Right lobe of liver (tissue), 6 donors: ENCODE measurements around the gene BLTP3B. TPM values are rescaled to one million over a fixed set of nuclear protein-coding genes. Genes with fewer than 3 reads are reported as not detected.

Experiments used
- ATAC-seq, 4 donors: fragments of 200-7000 bp; cut with Tn5 transposase; one replicate each; pipeline ENCODE4 v1.9.1; 2020; ENCODE audit warnings: mild to moderate bottlenecking in 4 of 4, moderate library complexity in 4 of 4
- DNase-seq, 3 donors: peaks; one replicate each; pipeline ENCODE4 v3.0.0-alpha.2; 2020
- H3K27ac ChIP-seq, 3 donors: fragments of 200-600 bp; one replicate each; pipeline ENCODE4 v1.8.0; 2022
- H3K27me3 ChIP-seq, 2 donors: fragments of 200-600 bp; one replicate each; pipeline ENCODE4 v1.8.0; 2022
- H3K36me3 ChIP-seq, 4 donors: fragments of 200-600 bp; sonication (generic) in 1 of 4; one replicate each; pipeline versions ENCODE4 v1.5.1 to v1.8.0; 2017 to 2022; ENCODE audit warnings: control low read depth in 1 of 4
- H3K4me1 ChIP-seq, 4 donors: fragments of 200-600 bp; sonication (generic) in 1 of 4; one replicate each; pipeline versions ENCODE4 v1.5.1 to v1.8.0; 2017 to 2022; ENCODE audit warnings: control low read depth in 1 of 4
- H3K4me3 ChIP-seq, 3 donors: fragments of 200-600 bp; one replicate each; pipeline ENCODE4 v1.8.0; 2022
- H3K9me3 ChIP-seq, 4 donors: fragments of 200-600 bp; sonication (generic) in 1 of 4; one replicate each; pipeline versions ENCODE4 v1.5.1 to v1.8.0; 2017 to 2022; ENCODE audit warnings: control low read depth in 1 of 4
- POLR2A ChIP-seq: fragments of 450-650 bp; IDR thresholded peaks from one replicate; pipeline ENCODE4 v1.6.1; 2017; ENCODE audit warnings: antibody characterized with exemption, mild to moderate bottlenecking
- WGBS: methylation state at CpG from one replicate; pipeline ENCODE4 v1.1.6; 2018; ENCODE audit warnings: low coverage, low lambda C conversion rate; ENCODE audit not compliant: insufficient coverage; ENCODE audit errors: missing lambda C conversion rate; 5-methylcytosine and 5-hydroxymethylcytosine counted together
- intact Hi-C, 2 donors: fragments of 100-400 bp; cut with DNase I; formaldehyde crosslinking; loops; one replicate each; pipeline versions ENCODE4 v1.11.2 to v1.14.1; 2022
- total RNA-seq, 6 experiments: library from RNA; depleted of rRNA in 2 of 6; stranded (reverse); fragments of >200 nt in 2 of 6; fragmentation: NEBNext Ultra II Directional in 3 of 6; extraction: Animal tissue kit (Norgen Biotek cat#: 25700) in 3 of 6; gene quantifications; one replicate each; pipeline versions ENCODE4 v1.1.0 to v1.2.4, GENCODE V29; 2016 to 2023
- TF ChIP-seq, protein P1 (sequence below), 4 donors: fragments of 200-600 bp in 3 of 4; fragments of 450-650 bp in 1 of 4; IDR thresholded peaks; one replicate each; pipeline versions ENCODE4 v1.5.1 to v1.8.0; 2016 to 2022; ENCODE audit warnings: antibody characterized with exemption in 4 of 4, mild to moderate bottlenecking in 2 of 4
- donor health status: DM: no; HTN: yes; CAD: no.
- donor health status: DM: no; HTN: no; CAD: no.
- donor health status: DM: no; HTN: no; CAD: no.
- donor health status: DM: no; HTN: yes; CAD: no.
- donor health status: DM: no; HTN: yes; CAD: no.

The BLTP3B gene
- total RNA-seq, 6 experiments from 2014 or later = 26.1 to 34.5 (median 29.8) TPM

DNA sequence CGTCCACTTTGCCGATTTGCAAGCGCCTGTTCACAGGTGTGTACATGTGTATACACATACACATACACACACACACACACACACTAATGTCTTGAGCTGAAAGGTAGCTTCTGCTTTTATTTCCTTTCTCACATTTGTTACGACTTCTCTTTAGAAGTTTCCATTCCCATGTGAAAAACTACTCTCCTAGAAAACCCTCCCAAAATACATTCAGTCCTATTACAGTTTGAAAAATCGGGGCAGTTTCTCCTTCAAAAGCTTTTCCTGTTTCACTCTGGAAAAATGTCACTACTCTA, 3.9 kb downstream of the BLTP3B start:
- ATAC-seq (no peak), DNase-seq (no peak)
- no peaks in the 10 kb centered on the region for H3K27me3 ChIP-seq
- TF ChIP-seq, protein P1, sequence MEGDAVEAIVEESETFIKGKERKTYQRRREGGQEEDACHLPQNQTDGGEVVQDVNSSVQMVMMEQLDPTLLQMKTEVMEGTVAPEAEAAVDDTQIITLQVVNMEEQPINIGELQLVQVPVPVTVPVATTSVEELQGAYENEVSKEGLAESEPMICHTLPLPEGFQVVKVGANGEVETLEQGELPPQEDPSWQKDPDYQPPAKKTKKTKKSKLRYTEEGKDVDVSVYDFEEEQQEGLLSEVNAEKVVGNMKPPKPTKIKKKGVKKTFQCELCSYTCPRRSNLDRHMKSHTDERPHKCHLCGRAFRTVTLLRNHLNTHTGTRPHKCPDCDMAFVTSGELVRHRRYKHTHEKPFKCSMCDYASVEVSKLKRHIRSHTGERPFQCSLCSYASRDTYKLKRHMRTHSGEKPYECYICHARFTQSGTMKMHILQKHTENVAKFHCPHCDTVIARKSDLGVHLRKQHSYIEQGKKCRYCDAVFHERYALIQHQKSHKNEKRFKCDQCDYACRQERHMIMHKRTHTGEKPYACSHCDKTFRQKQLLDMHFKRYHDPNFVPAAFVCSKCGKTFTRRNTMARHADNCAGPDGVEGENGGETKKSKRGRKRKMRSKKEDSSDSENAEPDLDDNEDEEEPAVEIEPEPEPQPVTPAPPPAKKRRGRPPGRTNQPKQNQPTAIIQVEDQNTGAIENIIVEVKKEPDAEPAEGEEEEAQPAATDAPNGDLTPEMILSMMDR (IDR thresholded peaks at IDR 0.05) = no peak
- no peak for TF ChIP-seq POLR2A
- no peaks in the 10 kb centered on the region for H3K36me3 ChIP-seq
- no peaks in the 10 kb centered on the region for H3K9me3 ChIP-seq
- peak overlapping the region in 1 of 3 donors; percentile 20 for H3K27ac ChIP-seq
- H3K4me3 ChIP-seq = no peak overlapping the region
- peaks cover 0 to 48% (median 9%) of the 10 kb centered on the region in 4 donors for H3K4me1 ChIP-seq
- 61% methylated on average over 5 of the region's 5 CpGs for WGBS
- intact Hi-C loops = no loop called here

DNA sequence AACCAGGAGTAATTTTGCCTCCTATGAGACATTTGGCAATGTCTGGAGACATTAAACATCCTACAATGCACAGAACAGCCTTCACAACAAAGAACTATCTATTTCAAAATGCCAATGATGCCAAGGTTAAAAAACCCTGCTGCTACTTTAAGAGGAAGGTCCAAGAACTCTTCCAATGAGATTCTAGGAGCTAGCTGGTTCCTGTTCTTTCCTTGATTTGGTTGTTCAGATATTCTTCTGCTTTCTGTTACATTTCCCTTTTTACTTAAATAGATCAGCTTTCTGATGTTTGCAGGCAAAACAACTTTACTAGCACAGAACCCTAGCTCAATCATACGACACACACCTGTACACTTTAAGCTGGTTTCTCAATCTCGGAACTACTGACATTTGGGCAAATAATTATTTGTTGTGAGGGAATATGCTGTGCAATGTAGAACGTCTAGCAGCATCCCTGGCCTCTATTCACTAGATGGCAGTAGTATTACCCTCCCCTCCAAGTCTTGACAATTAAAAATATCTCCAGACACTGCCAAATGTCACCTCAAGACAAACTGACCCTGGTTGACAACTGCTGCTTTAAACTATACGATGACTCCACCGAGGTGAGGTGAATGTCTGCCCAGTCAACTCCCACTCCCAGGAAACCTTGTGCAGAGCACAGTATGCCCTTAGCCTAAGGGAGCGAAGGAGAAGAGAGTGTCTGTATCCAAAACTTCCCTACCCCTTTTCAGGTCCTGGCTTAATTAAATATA, 4.4 kb downstream of the BLTP3B start:
- no peaks in the 10 kb centered on the region for H3K36me3 ChIP-seq
- intact Hi-C loops = no loop called here
- H3K27me3 ChIP-seq = no peaks in the 10 kb centered on the region
- TF ChIP-seq, protein P1 (IDR thresholded peaks at IDR 0.05) = peak; percentile 14 to 42 (median 36)
- TF ChIP-seq POLR2A = no peak
- ATAC-seq (peak; percentile 19 to 29 (median 22)), DNase-seq (no peak)
- WGBS = 25% methylated on average over 6 of the region's 6 CpGs
- peaks cover 0 to 42% (median 8%) of the 10 kb centered on the region in 4 donors for H3K4me1 ChIP-seq
- H3K9me3 ChIP-seq = no peaks in the 10 kb centered on the region
- H3K27ac ChIP-seq = no peak overlapping the region
- H3K4me3 ChIP-seq = no peak overlapping the region

DNA sequence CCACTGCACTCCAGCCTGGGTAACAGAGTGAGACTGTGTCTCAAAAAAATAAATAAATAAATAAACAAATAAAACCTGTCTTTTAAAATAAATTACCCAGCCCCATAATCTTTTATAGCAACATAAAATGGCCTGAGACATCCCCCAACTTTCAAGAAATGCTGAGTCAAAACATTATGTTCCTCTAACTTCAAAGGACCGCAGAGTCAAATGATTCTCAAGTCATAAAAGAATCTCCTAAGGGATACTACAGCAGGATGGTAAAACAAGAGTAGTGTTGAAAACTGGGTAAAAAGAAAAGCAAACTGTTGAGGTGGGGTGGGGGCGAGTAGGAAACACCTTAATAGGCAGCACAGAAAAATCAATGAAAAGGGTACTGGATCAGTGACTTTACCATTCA, 9.5 kb downstream of the BLTP3B start:
- H3K27me3 ChIP-seq = no peaks in the 10 kb centered on the region
- no peak overlapping the region for H3K27ac ChIP-seq
- intact Hi-C loops = no loop called here
- H3K9me3 ChIP-seq = no peaks in the 10 kb centered on the region
- WGBS = 72% methylated on average over 2 of the region's 2 CpGs
- ATAC-seq (no peak), DNase-seq (no peak)
- H3K4me3 ChIP-seq = no peak overlapping the region
- H3K36me3 ChIP-seq = no peaks in the 10 kb centered on the region
- TF ChIP-seq POLR2A = no peak
- TF ChIP-seq, protein P1 (IDR thresholded peaks at IDR 0.05) = no peak
- peaks cover 0 to 21% (median 9%) of the 10 kb centered on the region in 4 donors for H3K4me1 ChIP-seq

DNA sequence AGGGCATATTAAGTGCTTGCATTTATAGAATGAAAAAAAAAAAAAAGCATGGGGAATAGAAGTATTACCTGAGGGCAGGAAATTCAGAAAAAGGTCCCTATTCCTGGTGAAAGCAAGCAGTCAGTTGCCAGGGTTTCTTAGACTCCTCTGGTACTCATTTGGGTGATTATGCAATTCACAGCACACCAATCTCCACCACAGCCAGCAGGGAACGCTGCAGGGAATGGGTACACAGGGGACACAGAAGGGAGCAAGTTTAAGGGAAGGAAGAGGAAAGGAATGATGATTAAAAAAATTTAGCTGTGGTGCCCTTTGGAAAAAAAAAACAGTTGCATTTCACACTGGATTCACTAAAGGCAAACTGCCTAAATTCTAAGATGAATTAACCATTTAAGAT, 14.2 kb downstream of the BLTP3B start:
- DNase-seq = no peak
- TF ChIP-seq, protein P1 (IDR thresholded peaks at IDR 0.05) = peak in 3 of 4 donors; percentile 29 to 44 (median 36)
- TF ChIP-seq POLR2A = no peak
- no peaks in the 10 kb centered on the region for H3K36me3 ChIP-seq
- no peaks in the 10 kb centered on the region for H3K9me3 ChIP-seq
- peak; percentile 73 to 85 (median 80) for ATAC-seq
- peaks cover 0 to 28% (median 11%) of the 10 kb centered on the region in 4 donors for H3K4me1 ChIP-seq
- WGBS = 8% methylated on average over 1 of the region's 1 CpG
- no peaks in the 10 kb centered on the region for H3K27me3 ChIP-seq
- peak overlapping the region in 1 of 3 donors; percentile 7 for H3K27ac ChIP-seq
- intact Hi-C loops = no loop called here
- H3K4me3 ChIP-seq = no peak overlapping the region
